ENCODE data around the gene ZNF182.
"Not testable (repeated sequence)": the region's sequence is repeated elsewhere in the genome, so short reads cannot be mapped to it uniquely, and the experiment has no call there.

The ZNF182 gene

DNA sequence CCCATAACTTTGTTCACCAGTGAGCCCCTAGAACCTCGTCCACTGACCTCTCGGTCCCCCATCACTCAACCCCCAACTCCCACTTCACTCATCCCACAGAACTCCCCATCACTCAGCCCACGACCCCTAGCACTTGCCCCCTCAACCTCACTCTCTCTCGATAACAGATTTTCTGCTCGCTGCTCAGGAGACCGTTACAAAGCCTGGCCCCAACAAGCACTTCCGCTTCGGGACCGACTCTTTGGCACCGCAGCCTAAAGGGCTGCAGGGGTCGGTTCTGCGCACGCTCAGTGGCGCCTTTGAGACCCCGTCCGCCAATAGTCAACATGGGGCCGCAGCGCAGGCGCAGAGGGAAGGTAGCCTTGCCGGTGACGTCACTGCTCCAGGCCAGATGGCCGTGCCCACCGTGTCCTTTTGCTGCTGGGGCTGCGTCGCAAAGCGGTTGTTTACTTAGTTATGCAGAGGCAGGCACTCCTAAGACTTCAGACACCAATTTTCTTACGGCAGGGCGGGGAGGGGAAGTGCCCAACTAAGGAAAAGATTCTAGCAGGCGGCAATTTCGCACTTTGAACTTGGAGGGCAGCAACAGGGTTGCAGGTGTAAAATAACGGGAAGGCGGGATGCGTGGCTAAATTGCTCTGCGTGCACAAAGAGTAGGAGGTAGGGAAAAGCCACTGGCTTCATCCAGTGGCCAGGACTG lies at the start of gene ZNF182:
Gene ZNF182, minus strand, starts transcription at position 232 of the 700 bp plus-strand sequence. CDS start 1,380 bp downstream, outside the sequence.
- DNase-seq (ENCODE audit: low read depth, low spot score), result peak; percentile 93

DNA sequence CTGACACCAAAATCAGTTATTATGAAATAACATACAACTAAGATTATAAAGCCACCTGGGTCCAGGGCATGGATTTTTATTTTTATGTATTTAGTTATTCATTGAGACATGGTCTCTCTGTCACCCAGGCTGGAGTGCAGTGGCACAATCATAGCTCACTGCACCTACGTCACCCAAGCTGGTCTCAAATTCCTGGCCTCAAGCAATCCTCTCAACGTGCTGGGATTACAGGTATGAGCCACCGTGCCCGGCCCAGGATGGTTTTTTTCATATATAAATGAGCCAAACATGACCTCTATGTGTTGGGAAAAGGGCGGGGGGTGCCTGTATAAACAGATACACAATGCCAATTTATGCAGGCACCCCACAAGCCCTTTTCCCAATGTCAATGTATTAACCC lies 43.1 kb upstream of the ZNF182 start:
- no peak for DNase-seq (ENCODE audit: low read depth, low spot score)

DNA sequence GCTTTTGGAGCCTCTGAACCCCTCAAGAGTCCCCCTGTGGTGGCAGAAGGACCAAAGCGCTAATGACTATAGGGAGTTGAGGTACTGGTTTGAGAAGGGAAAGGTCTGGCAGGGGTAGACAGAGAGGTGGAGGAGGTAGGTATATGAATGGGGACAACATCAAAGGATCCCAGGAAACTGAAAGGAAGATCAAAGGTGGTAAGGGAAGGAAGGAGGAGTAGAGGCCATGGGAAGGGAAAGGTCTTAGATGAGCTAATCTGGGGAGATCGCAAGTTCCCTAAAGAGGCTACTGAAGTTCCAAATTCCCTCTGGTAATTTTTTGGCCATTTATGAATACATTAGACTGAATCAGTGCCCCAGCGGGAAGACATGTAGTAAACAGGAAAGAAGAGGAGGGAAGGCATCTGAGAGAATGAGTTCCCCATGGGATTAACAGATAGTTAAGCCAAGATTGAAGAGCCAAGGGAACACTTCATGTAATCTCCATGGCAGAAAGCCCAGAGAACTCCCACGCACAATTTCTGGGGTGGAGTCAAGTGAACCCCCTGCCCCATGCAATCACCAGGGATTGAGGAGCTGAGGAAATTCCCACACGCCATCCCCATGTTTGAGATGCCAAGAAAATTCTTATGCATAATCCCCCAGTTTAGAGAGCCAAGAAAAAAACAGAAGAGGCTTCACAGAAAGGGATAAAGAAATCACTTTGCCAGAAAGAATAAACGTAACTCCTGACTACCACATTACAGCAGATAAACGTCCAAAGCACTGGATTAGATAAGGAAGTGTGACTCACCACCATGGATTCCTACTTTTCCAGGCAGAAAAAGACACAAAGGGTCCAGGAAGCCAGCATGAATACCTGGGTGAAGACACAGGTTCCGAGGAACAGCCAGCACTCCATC lies 41.9 kb upstream of the ZNF182 start:
- DNase-seq (ENCODE audit: low read depth, low spot score), result peak; percentile 68

DNA sequence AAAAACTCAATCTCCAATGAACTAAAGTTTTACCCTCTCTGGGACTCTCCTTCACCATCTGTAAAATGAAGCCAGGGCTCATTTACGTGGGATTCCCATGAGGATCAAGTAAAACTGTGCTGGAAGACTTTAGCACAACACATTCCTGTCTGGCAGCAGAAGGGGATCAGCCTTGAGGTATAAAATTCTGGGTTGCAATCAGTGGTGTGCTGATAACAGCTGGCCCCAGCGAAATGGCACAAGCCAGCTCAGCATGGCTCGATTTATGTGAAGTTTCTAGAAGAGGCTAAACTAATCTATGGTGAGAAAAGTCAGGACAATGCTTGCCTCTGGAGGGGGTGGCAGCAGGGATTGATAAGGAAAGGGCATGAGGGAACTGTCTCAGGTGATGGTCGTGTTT lies 39.3 kb upstream of the ZNF182 start:
- DNase-seq (ENCODE audit: low read depth, low spot score), result no peak

DNA sequence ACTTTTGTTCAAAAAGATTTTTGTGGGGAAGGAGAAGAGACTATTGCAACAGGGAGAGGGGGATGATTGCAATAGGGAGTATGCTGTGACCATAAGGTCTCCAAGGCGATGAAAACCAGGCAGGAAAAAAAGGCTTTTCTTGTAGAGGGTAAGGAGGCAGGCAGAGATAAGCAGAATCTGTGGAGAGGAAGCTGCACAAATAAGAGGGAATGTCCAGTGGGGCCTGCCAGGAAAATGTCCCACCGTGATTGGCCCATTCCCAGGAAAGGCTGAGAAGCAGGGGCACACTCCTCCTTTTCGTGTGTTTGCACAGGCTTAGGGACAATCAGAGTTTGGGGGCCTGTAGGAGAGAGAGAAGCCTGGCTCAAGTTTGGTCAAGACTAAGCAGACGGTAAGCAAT lies 32.1 kb upstream of the ZNF182 start:
- DNase-seq (ENCODE audit: low read depth, low spot score), result no peak

DNA sequence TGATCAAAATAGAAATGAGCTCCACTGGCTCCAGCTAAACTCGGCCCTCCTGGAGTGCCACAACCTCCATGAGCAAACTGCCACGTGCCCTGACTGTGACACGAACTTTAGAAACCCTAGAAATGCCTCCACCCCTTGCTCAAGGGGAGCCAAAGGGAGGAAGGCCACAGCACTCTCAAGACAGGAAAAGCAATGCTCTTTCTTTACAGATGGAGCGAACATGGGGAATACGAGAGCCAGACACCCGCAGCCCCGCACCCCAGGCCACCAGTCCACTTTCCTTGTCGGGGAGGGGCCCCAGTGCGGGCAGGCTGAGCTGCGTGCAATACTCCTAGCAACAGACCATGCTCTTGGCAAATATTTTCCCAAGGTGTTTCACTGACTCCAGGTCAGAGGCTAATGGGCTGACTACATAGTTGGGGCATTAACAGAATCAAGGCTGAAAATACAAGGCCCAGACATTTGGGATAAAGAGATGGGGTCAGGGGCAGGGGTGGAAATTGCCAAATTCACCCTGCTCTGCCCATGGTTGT lies 26.9 kb upstream of the ZNF182 start:
- DNase-seq (ENCODE audit: low read depth, low spot score), result not testable (repeated sequence)

DNA sequence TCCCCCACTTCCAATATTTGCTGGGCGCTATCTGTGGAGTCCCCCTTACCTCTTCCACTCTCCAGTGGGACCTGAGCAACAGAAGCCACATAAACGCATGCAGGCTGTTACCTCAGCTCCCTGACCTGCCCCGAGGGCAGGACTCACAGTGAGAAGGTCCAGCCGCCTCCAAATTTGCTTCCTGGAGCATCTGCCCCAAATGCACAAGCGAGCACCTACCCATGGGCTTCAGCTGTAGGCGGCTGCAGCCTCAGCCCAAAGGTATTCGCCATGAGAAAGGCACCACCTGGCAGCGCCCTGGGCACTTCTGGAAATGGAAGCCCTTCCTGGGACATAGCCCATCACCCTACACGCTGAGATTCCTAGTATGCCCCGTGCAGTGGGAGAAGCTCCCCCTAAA lies 26.4 kb upstream of the ZNF182 start:
- no peak for DNase-seq (ENCODE audit: low read depth, low spot score)

DNA sequence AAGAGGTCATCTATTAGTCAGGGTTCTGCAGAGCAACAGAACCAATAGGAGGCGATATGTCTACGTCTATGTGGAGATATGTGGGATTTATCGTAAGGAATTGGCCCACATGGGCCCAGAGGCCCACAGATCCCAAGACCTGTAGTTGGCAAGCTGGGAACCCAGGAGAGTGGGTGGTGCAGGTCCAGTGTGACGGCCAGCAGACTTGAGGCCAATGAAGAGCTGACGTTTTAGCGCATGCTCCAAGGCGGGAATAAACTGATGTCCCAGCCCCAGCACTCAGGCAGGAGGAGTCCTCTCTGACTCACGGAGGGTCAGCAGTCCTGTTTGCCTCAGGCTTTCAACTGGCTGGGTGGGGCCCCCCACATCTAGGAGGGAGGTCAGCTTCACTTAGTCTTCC lies 24.3 kb upstream of the ZNF182 start:
- no peak for DNase-seq (ENCODE audit: low read depth, low spot score)

DNA sequence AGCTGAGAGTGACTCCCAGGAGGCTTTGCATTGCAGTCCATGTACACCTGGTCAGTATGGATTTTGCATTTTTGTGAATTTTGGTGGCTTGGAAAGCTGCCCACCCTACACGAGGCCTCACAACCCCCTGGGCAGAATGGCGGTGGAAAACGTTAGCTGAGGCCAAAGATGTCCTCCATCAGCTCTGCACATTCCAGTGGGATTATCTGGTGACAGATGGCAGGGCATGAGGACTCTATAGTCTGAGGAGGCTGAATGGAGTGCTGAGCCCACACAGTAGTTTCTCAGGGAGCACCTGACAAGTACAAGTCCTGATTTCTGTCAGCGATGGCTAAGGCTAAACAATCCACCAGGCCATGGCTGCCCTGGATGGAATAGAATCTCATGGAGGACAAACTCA lies 23.8 kb upstream of the ZNF182 start:
- DNase-seq (ENCODE audit: low read depth, low spot score), result not testable (repeated sequence)

DNA sequence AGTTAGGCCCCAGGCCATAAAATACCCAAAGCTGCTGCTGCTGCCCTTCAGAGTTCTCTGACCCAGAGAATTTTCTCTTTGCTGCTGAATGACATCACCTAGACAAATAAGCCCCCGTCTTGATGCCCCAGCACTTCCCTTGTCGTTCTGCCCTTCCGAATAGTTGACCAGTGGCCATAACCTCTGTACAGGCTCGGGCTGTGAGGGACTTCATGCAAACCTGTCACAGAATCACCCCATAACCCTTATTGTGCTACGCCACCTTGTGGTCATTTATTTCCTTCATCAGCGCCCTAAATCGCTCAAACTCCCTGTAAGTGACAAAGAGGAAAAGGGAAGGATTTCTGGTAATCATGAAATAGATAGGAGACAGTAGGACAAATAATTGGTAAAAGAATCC lies 21.8 kb upstream of the ZNF182 start:
- DNase-seq (ENCODE audit: low read depth, low spot score), result peak; percentile 67

DNA sequence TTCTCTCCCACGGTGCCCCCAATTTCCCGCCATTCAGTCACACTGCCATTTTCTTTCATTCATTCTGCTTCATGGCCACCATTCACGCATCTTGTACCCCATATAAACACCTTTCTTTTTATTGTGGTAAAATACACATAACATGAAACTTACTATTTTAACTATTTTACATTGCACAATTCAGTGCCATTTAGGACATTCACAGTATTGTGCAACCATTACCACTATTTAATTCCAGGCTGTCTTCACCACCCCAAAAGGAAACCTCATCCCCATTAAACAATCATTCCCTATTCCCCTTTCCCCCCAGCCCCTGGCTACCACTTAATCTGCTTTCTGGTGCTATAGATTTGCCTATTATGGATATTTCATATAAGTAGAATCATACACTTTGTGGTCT lies 18.9 kb upstream of the ZNF182 start:
- no peak for DNase-seq (ENCODE audit: low read depth, low spot score)

DNA sequence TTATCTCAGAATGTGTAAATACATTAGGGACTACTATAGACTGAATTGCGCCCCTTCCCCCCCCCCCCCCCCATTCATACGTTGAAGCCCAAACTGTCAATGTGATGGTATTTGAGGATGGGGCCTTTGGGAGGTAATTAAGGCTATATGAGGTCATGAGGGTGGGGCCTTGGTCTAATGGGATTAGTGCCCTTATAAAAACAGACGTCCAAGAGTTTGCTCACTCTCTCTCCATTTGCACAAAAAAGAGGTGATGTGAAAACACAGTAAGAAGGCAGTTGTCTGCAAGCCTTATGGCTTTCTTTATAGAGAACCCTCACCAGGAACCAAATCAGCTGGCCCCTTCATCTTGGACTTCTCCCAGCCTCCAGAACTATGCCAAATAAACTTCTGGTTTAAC lies 18.3 kb upstream of the ZNF182 start:
- no peak for DNase-seq (ENCODE audit: low read depth, low spot score)

DNA sequence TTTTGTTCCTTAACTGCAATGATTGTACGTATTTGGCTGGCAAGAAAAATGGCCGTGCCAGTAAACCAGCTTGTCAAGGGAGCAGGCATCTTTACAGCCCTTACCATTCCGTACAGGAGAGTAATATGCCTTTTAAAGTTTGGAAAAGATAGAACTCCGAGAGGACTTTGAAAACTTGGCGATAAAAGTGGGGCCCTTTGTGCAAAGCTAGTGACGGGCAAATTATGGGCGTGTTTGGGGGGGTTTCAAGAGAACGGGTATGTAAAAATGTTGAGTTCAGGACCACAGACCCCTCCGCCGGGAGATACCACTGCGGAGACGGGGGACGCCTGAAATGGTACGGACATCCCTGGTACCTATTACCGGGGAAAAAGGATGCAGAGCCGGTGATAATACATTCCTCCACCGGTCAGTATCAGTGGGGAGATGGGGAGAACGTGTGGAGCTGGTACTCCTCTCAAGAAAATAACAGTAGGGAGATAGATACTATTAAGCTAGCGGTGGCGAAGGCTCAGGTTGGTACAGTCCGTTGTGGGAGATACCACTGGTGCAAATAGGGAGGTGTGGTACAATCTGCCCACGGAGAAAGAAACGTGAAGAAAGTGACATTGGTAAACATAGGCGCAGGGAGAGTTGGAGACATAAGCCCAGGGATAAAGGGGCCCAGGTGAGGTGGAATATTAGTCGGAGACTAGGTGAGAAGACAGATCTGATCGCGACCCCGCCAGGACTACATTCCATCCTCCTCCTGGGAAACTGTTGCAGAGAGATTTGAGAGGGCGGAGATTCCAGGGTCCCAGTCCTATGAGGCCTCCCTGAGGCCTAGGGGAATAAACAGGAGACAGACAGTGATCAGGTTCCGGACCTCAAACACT lies 17.5 kb upstream of the ZNF182 start:
- DNase-seq (ENCODE audit: low read depth, low spot score), result peak; percentile 90

DNA sequence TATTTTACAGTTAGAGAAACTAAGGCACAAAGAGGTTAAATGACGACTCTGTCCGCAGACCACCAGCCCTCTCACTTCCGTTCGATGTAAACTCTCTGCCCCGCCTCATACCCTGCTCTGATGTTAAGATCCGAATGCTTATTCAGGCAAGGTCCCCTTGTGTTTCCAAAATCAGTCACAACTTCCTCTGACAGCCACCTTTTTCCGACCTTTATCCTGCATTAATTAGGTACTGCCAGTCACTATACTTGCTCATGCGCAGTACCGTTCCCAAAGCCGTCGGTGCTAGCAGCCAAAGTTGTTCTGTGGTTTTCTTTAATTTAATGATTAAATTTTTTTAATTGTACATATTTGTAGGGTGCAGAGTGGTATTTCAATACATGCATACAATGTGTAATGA lies 16.7 kb upstream of the ZNF182 start:
- DNase-seq (ENCODE audit: low read depth, low spot score), result not testable (repeated sequence)

DNA sequence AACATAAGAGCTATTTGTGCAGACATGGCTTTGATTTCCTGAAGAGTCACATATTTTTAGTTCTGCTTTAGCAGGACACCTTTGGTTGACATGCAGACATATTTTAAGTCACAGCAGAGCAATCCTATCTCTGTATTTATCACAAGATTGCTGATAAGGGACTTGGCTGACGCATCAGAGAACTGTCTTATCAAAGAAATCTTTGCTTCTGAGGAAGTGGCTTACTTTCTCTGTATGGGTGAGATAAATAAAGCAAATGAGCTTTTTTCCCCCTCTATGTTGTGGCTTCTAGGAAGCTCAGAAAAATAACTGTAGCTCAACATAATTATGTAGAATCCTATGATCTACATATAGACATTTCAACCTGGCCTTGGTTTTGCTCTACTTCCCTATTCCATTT lies 16.1 kb upstream of the ZNF182 start:
- DNase-seq (ENCODE audit: low read depth, low spot score), result not testable (repeated sequence)

DNA sequence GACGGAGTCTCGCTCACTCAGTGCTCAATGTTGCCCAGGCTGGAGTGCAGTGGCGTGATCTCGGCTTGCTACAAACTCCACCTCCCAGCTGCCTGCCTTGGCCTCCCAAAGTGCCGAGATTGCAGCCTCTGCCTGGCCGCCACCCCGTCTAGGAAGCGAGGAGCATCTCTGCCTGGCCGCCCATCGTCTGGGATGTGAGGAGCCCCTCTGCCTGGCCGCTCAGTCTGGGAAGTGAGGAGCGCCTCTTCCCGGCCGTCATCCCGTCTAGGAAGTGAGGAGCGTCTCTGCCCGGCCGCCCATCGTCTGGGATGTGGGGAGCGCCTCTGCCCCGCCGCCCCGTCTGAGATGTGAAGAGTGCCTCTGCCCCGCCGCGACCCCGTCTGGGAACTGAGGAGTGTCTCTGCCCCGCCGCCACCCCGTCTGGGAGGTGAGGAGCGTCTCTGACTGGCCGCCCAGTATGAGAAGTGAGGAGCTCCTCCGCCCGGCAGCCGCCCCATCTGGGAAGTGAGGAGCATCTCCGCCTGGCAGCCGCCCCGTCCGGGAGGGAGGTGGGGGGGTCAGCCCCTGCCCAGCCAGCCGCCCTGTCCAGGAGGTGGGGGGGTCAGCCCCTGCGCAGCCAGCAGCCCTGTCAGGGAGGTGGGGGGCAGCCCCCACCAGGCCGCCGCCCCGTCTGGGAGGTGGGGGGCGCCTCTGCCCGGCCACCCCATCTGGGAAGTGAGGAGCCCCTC lies 13.0 kb upstream of the ZNF182 start:
- DNase-seq (ENCODE audit: low read depth, low spot score), result not testable (repeated sequence)

DNA sequence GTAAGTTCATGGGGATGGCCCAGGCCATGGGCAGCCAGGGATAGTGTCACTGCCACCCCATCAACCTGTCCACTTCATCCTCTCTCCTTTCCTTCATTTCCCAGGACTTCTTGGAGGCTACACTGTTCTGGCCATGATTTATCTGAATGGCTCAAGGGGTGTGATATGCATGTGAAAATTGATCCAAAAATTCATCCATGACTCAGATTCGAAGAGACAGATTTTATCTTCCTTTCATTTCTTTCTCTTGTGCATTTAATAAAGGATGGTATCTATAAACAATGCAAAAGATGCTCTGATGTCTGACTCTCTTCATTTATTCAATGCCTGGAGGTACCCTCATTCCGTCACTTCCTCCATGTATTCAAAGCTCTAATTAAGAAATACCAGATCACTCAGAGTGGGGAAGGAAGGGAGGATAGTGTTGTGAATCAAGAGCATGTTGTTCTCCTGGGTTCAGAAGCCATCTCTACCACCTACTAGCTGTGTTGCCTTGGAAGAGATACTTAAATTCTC lies 5.7 kb upstream of the ZNF182 start:
- not testable (repeated sequence) for DNase-seq (ENCODE audit: low read depth, low spot score)

DNA sequence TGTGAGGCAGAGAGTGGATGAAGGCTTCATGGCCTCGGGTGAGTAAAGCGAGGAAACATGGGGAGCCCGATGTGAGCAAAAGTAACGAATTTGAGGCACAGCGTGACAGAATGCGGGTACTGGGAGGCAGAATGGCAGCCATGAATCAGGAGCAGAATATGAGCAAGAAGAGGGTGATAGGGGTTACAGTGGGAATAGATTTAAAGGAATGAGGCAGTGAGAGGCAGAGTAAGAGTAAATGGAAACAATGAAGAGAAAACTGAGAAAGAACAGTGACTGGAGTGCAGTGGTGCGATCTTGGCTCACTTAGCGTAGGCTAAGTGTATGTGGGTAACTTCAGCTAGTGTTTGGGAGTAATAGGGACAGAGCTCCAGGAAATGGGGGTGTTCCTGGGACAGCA lies 2.9 kb upstream of the ZNF182 start, which contains the start of gene SPACA5:
Gene SPACA5, plus strand, starts transcription at position 301 of the 400 bp plus-strand sequence. CDS start 815 bp downstream, outside the sequence.
- not testable (repeated sequence) for DNase-seq (ENCODE audit: low read depth, low spot score)

DNA sequence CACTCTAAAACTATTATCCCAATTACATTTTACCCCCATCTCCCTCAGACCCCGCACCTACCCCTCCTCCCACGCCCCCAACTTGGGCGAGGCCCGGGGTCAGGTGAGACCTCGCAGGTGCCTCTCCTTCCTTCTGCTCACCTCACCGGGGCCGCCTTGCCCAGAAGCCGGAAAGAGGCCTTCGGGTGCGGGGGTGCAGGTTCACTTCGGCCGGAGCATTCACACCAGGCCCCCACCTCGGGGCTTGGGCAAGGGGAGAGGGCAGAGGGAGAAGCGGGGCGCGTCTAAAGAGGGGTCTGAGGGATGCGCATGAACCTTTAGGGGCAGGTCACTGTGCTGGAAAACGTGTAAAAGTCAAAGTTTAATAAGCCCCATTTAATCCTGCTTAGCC lies 427 bp downstream of the ZNF182 start:
- DNase-seq (ENCODE audit: low read depth, low spot score), result no peak

DNA sequence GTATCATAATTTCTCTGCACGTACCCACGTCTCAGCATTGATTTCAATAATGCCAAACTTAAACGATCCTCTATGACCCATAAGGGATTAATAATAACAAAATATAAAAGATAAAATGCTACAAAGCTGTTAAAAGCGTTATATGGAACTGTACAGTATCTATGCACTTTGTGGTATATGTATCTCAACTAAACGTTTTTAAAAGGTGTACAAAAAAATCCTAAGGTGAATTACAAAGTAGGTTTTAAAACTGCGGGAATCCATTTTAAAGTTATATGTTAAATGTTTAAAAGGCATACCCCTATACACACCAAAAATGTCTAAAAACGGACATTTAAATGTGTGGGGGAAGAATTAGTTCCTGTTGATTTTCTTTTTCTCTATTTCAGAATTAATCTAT lies 860 bp downstream of the ZNF182 start:
- no peak for DNase-seq (ENCODE audit: low read depth, low spot score)

DNA sequence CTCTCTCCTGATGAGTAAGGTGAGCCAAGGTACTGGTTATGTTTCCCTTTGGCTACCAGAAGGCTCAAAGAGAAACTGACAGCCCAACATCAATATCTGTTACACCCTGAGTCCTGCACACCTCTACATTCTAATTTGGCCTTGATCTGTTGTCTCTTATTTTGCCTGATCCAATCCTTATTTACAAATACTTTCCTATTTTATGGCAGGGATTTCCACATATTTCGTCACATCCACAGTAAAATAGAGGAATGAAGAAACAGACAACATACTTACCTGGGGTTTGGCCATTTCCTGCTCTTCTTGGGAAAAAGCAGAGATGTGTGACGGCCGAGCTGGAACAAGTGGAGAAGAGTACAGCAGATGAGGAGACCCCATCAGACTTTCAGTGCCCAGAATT lies 1.5 kb downstream of the ZNF182 start:
- DNase-seq (ENCODE audit: low read depth, low spot score), result no peak

All from astrocyte of the hippocampus (primary cell).